22Rv1 (cell line): Measurements from ENCODE around the gene RNF220.

Experiments used
- ZFX ChIP-seq: fragments of 450-650 bp; IDR thresholded peaks from 2 replicates; pipeline ENCODE4 v1.6.1; 2017; ENCODE audit warnings: antibody characterized with exemption, borderline replicate concordance
- TF ChIP-seq, protein P1 (sequence below): fragments of 450-650 bp; IDR thresholded peaks from 2 replicates; pipeline ENCODE4 v1.5.1; 2017; ENCODE audit warnings: mild to moderate bottlenecking

DNA sequence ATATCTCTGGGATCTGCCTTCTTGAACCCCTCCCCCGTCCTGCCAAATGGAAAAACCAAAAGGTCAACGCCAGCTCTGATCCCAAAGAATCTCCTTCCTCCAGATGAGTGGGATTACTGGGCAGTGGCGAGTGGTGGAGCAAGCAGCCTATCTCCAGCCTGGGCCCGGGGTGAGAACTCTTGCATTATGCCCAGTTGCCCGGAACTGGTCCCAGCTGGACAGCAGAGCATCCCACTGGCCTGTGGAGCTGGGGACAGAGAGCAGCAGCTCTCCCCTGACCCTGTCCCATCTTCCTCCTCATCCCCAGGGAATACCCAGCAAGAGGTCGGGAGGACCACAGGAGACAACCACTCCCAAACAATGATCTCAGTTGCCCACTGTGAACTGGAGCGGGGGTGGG is 138.7 kb downstream of the RNF220 start:
- TF ChIP-seq, protein P1, sequence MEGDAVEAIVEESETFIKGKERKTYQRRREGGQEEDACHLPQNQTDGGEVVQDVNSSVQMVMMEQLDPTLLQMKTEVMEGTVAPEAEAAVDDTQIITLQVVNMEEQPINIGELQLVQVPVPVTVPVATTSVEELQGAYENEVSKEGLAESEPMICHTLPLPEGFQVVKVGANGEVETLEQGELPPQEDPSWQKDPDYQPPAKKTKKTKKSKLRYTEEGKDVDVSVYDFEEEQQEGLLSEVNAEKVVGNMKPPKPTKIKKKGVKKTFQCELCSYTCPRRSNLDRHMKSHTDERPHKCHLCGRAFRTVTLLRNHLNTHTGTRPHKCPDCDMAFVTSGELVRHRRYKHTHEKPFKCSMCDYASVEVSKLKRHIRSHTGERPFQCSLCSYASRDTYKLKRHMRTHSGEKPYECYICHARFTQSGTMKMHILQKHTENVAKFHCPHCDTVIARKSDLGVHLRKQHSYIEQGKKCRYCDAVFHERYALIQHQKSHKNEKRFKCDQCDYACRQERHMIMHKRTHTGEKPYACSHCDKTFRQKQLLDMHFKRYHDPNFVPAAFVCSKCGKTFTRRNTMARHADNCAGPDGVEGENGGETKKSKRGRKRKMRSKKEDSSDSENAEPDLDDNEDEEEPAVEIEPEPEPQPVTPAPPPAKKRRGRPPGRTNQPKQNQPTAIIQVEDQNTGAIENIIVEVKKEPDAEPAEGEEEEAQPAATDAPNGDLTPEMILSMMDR, result no peak
- TF ChIP-seq ZFX, result no peak
